Colonic mucosa (tissue), 4 donors: Measurements from ENCODE around the gene BBX. TPM values are rescaled to one million over a fixed set of nuclear protein-coding genes. Genes with fewer than 3 reads are reported as not detected.

Experiments used
- DNase-seq: peaks from one replicate; pipeline ENCODE4 v3.0.0-alpha.2; 2020
- H3K27ac ChIP-seq: fragments of 200-600 bp; one replicate; pipeline ENCODE4 v1.8.0; 2021
- H3K27me3 ChIP-seq: fragments of 200-600 bp; one replicate; pipeline ENCODE4 v1.8.0; 2021
- H3K36me3 ChIP-seq: fragments of 200-600 bp; one replicate; pipeline ENCODE4 v1.8.0; 2021
- H3K4me1 ChIP-seq: fragments of 200-600 bp; one replicate; pipeline ENCODE4 v1.8.0; 2021; ENCODE audit warnings: mild to moderate bottlenecking
- H3K4me3 ChIP-seq: fragments of 200-600 bp; one replicate; pipeline ENCODE4 v1.8.0; 2021
- H3K9ac ChIP-seq, 2 donors: one replicate each; pipeline ENCODE4 v1.7.0; 2013; ENCODE audit warnings: control low read depth in 2 of 2, low read depth in 2 of 2, low read length in 2 of 2
- H3K9me3 ChIP-seq: fragments of 200-600 bp; one replicate; pipeline ENCODE4 v1.8.0; 2021
- intact Hi-C: fragments of 100-400 bp; cut with DNase I; formaldehyde crosslinking; loops from one replicate; pipeline ENCODE4 v1.14.1; 2022
- total RNA-seq, 2 donors: library from RNA; stranded (reverse); fragmentation: NEBNext Ultra II Directional in 1 of 2; extraction: Animal tissue kit (Norgen Biotek cat#: 25700) in 1 of 2; gene quantifications; one replicate each; pipeline ENCODE4 v1.2.1, GENCODE V29; 2021
- TF ChIP-seq, protein P1 (sequence below): fragments of 200-600 bp; IDR thresholded peaks from one replicate; pipeline ENCODE4 v1.8.0; 2022; ENCODE audit warnings: antibody characterized with exemption, mild to moderate bottlenecking
- donor health status: healthy.
- donor health status: DM: no; HTN: no; CAD: no.
- donor health status: DM: no; HTN: no; CAD: no.

Gene BBX
- total RNA-seq, 2 donors from 2014 or later: 21.5 to 44.3 TPM

DNA sequence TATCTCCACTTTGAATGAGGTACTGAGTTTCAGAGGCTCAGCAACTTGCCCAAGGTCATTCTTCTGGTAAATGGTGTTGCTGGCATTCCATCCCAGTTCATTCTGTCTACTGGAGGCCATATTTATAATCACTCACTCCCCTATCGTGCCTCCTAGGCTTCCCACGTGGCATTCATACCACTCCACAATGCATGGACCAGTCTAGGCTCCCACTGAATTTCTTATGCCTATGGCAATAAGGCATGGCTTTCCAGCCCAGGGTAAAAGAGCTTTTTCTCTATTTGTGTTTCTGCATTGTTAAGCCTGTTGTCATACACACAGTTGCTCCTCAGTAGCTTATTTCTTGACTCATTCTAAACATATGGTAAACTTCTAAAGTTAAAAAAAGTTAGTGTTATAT lies 19.9 kb downstream of the BBX start:
- Histone ChIP-seq H3K36me3 (no peaks in the 10 kb centered on the region), H3K9ac (no peak overlapping the region), H3K4me3 (no peak overlapping the region), H3K9me3 (no peaks in the 10 kb centered on the region), H3K27ac (no peak overlapping the region), H3K27me3 (no peaks in the 10 kb centered on the region), H3K4me1 (no peaks in the 10 kb centered on the region)
- intact Hi-C loops: loop anchor here (10.0 kb wide), 1 partner anchor 268 kb away; no protein-coding TSS in a partner anchor
- DNase-seq: no peak
- TF ChIP-seq, protein P1, sequence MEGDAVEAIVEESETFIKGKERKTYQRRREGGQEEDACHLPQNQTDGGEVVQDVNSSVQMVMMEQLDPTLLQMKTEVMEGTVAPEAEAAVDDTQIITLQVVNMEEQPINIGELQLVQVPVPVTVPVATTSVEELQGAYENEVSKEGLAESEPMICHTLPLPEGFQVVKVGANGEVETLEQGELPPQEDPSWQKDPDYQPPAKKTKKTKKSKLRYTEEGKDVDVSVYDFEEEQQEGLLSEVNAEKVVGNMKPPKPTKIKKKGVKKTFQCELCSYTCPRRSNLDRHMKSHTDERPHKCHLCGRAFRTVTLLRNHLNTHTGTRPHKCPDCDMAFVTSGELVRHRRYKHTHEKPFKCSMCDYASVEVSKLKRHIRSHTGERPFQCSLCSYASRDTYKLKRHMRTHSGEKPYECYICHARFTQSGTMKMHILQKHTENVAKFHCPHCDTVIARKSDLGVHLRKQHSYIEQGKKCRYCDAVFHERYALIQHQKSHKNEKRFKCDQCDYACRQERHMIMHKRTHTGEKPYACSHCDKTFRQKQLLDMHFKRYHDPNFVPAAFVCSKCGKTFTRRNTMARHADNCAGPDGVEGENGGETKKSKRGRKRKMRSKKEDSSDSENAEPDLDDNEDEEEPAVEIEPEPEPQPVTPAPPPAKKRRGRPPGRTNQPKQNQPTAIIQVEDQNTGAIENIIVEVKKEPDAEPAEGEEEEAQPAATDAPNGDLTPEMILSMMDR: no peak

DNA sequence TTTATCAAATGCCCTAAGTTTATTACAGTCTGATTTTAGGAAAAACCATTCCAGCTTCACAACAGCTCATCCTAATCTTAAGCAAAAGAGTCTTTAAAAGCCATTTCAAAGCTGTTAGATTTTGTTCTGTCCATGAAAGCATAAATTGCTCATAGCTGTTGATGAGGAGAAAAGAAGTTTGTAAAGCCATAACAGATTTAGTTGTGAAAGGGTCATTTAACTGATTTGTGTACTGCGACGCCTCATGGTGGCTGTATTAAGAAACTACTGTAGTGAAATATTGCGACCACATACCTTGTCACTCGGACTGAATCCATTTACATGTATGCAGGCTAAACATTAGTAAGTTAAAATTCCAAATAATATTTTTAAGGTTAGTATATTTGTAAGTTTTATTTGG lies 20.9 kb downstream of the BBX start:
- Histone ChIP-seq H3K36me3 (no peaks in the 10 kb centered on the region), H3K4me1 (no peaks in the 10 kb centered on the region), H3K9me3 (no peaks in the 10 kb centered on the region), H3K4me3 (no peak overlapping the region), H3K27ac (no peak overlapping the region), H3K9ac (no peak overlapping the region), H3K27me3 (no peaks in the 10 kb centered on the region)
- TF ChIP-seq, protein P1: no peak
- intact Hi-C loops: loop anchor here (10.0 kb wide), 1 partner anchor 269 kb away; no protein-coding TSS in a partner anchor
- DNase-seq: no peak

DNA sequence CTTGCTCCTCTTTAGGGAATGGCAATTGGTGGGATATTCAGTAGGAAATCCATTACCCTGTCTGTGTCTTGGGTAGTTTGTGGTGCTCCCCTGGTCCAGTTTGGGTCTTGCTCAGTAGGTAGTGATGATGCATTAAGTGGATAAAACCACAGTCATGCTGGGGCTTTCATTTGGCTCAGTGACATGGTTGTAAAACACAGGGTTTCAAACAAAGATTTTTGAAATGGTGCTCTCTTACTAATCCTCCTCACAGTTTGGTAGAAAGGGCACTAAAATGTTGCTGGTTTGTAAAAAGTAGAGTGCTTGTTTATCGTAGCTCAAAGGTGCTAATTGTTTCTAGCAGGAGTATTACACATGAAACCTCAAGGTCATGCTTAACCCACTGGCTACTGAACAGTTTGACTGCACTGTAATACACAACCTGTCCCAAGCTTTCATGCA lies 22.9 kb downstream of the BBX start:
- no peak for DNase-seq
- no peak overlapping the region for H3K9ac ChIP-seq
- no peaks in the 10 kb centered on the region for H3K36me3 ChIP-seq
- H3K9me3 ChIP-seq: no peaks in the 10 kb centered on the region
- H3K27me3 ChIP-seq: no peaks in the 10 kb centered on the region
- no peak overlapping the region for H3K27ac ChIP-seq
- H3K4me1 ChIP-seq: no peaks in the 10 kb centered on the region
- no peak overlapping the region for H3K4me3 ChIP-seq
- intact Hi-C loops: loop anchor here (10.0 kb wide), 1 partner anchor 271 kb away; no protein-coding TSS in a partner anchor
- TF ChIP-seq, protein P1: no peak

DNA sequence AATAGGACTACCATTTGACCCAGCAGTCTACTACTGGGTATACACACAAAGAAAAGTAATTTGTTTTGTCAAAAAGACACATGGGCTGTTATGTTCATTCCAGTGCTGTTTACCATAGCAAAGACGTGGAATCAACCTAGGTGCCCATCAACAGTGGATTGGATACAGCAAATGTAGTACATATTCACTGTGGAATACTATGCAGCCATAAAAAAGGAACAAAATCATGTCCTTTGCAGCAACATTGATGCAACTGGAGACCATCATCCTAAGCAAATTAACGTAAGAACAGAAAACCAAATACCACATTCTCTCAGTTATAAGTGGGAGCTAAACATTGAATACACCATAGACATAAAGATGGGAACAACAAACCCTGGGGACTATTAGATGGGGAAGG lies 25.8 kb downstream of the BBX start:
- H3K9me3 ChIP-seq: no peaks in the 10 kb centered on the region
- no peak overlapping the region for H3K4me3 ChIP-seq
- intact Hi-C loops: loop anchor here (10.0 kb wide), 1 partner anchor 274 kb away; no protein-coding TSS in a partner anchor
- H3K9ac ChIP-seq: no peak overlapping the region
- no peaks in the 10 kb centered on the region for H3K36me3 ChIP-seq
- no peaks in the 10 kb centered on the region for H3K27me3 ChIP-seq
- H3K4me1 ChIP-seq: no peaks in the 10 kb centered on the region
- DNase-seq: no peak
- TF ChIP-seq, protein P1: no peak
- no peak overlapping the region for H3K27ac ChIP-seq

DNA sequence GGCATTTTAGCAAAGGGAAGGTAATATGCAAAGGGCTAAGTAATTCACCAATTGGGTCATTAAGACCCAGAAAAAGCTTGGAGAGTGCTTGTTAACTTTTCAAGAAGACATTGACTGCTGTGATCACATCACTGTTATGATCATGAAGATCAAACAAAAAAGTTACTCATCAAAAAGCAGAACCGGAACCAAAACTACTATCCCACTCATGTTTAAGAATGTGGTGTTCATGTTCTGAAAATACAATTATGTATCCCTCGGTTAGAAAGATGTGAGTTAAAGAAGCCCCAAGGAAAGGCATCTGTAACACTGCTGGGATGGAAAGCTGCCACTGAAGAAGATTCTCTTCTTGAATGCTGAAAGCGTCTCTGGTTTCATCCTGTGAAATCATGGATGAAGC lies 32.6 kb downstream of the BBX start:
- Histone ChIP-seq H3K9me3 (no peaks in the 10 kb centered on the region), H3K9ac (no peak overlapping the region), H3K36me3 (no peaks in the 10 kb centered on the region), H3K27ac (no peak overlapping the region), H3K27me3 (no peaks in the 10 kb centered on the region), H3K4me3 (no peak overlapping the region), H3K4me1 (no peaks in the 10 kb centered on the region)
- intact Hi-C loops: no loop called here
- TF ChIP-seq, protein P1: no peak
- DNase-seq: no peak
